Type B pancreatic cell (in vitro differentiated cells): Measurements from ENCODE around the gene PHYHIPL. TPM values are rescaled to one million over a fixed set of nuclear protein-coding genes. Genes with fewer than 3 reads are reported as not detected.

Experiments
- DNase-seq: peaks from one replicate; pipeline ENCODE4 v3.0.0; 2021; ENCODE audit warnings: mixed read lengths; ENCODE audit not compliant: unreplicated experiment; ENCODE audit errors: extremely low spot score
- H3K27ac Mint-ChIP-seq: 2 replicates; pipeline ENCODE4 v1.8.0; 2021; ENCODE audit warnings: mild to moderate bottlenecking, mixed read lengths
- H3K27me3 Mint-ChIP-seq: 2 replicates; pipeline ENCODE4 v1.8.0; 2021; ENCODE audit warnings: mixed read lengths
- H3K36me3 Mint-ChIP-seq: 2 replicates; pipeline ENCODE4 v1.8.0; 2021; ENCODE audit warnings: mixed read lengths
- H3K4me1 Mint-ChIP-seq: one replicate; pipeline ENCODE4 v1.8.0; 2021; ENCODE audit warnings: mixed read lengths; ENCODE audit not compliant: unreplicated experiment
- H3K4me3 Mint-ChIP-seq: 2 replicates; pipeline ENCODE4 v1.8.0; 2021; ENCODE audit warnings: mild to moderate bottlenecking, mixed read lengths
- H3K9me3 Mint-ChIP-seq: 2 replicates; pipeline ENCODE4 v1.8.0; 2021; ENCODE audit warnings: mixed read lengths
- total RNA-seq: library from RNA; stranded (reverse); gene quantifications from 2 replicates; pipeline ENCODE4 v1.2.1, GENCODE V29; 2021; ENCODE audit warnings: low replicate concordance
- TF ChIP-seq, protein P1 (sequence below): fragments of 200-600 bp; sonication (generic); conservative IDR thresholded peaks from 2 replicates; pipeline ENCODE4 v1.5.0; 2021; ENCODE audit warnings: antibody characterized with exemption, mild to moderate bottlenecking

The PHYHIPL gene
- total RNA-seq, 1 donor from 2014 or later = 14.3 TPM

DNA sequence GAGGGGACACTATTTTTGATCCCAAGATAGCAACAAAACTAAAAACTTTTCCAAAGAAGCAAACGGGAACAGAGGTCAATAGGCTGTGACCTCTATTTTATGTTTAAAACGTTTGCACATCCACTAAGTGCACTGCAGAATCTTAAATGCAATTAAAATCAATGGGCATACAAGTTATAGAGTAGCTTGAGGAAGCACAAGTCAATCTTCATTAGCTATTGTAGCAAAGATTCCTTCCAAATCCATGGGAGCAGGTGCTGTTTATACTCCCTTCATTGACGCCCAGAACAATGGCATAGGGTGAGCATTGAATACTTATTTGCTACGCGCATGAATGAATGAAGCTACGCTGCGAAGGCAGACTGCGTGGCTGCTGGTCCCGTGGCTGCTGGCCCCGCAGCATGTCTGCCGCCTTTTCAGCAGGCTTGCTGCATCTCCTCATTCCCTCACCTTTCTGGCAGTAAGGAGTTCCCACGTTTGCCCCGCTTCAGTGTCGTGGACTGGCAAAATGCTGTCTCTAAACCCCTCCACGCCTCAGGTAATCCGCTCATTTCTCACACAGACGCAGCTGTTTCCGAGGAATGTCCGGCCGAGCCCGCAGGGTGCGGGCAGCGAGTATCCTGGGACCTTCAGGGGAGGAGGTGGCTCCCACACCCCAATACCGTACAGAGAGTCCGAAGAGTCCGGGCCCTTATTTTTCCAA lies 754 bp upstream of the PHYHIPL start:
- TF ChIP-seq, protein P1, sequence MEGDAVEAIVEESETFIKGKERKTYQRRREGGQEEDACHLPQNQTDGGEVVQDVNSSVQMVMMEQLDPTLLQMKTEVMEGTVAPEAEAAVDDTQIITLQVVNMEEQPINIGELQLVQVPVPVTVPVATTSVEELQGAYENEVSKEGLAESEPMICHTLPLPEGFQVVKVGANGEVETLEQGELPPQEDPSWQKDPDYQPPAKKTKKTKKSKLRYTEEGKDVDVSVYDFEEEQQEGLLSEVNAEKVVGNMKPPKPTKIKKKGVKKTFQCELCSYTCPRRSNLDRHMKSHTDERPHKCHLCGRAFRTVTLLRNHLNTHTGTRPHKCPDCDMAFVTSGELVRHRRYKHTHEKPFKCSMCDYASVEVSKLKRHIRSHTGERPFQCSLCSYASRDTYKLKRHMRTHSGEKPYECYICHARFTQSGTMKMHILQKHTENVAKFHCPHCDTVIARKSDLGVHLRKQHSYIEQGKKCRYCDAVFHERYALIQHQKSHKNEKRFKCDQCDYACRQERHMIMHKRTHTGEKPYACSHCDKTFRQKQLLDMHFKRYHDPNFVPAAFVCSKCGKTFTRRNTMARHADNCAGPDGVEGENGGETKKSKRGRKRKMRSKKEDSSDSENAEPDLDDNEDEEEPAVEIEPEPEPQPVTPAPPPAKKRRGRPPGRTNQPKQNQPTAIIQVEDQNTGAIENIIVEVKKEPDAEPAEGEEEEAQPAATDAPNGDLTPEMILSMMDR = no peak
- Mint-ChIP-seq H3K36me3 (peaks cover 5% of the 10 kb centered on the region), H3K4me1 (peaks cover 11% of the 10 kb centered on the region), H3K4me3 (peak overlapping the region; percentile 98), H3K9me3 (peaks cover 4% of the 10 kb centered on the region), H3K27me3 (peaks cover 9% of the 10 kb centered on the region), H3K27ac (peak overlapping the region; percentile 95)
- peak; percentile 69 for DNase-seq

DNA sequence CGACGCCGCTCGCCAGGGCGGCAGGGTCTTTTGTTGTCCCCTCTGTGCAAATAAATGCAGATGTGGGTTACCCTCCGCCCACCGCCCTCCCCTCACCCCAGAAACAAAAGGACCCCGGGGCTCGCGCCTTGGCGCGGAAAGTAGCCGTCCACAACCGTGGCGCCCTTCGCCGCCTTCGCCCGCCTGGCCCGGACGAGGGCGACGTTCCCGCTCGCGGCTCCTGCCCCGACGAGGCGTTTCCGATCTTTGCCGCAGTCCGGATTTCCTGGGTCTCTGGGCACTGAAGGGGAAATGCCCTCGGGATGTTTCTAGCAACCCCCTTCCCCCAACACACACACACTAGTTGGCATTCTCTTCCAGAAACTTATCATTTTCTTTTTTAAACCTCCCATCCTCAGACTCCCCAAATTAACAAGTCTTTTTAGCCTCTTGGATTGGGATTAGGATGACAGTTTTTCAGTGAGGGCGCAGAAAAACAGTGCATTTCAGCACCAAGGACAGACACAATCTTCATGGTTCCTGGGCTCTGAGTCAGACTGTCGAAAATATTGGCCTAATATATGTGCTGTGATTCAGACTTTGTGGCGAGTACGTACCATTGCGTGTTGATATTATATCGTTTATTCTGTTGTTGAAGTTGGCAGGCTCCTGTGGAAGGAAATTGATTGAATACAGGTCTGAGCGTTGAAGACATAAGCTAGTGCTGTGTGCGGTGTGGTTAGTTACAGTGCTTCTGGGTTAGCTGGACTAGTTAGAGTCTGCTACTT lies 771 bp downstream of the PHYHIPL start:
- H3K27ac Mint-ChIP-seq = peak overlapping the region; percentile 85
- peaks cover 4% of the 10 kb centered on the region for H3K9me3 Mint-ChIP-seq
- H3K4me1 Mint-ChIP-seq = peaks cover 18% of the 10 kb centered on the region
- DNase-seq = peak; percentile 73
- TF ChIP-seq, protein P1 = peak; percentile 23
- H3K4me3 Mint-ChIP-seq = peak overlapping the region; percentile 98
- peaks cover 9% of the 10 kb centered on the region for H3K27me3 Mint-ChIP-seq
- peaks cover 5% of the 10 kb centered on the region for H3K36me3 Mint-ChIP-seq

- peak overlapping the region; percentile 98 for H3K4me3 Mint-ChIP-seq
- peaks cover 4% of the 10 kb centered on the region for H3K9me3 Mint-ChIP-seq
- peaks cover 5% of the 10 kb centered on the region for H3K36me3 Mint-ChIP-seq
- peaks cover 18% of the 10 kb centered on the region for H3K4me1 Mint-ChIP-seq
- TF ChIP-seq, protein P1 = no peak
- H3K27me3 Mint-ChIP-seq = peaks cover 9% of the 10 kb centered on the region
- DNase-seq = no peak
- peak overlapping the region; percentile 85 for H3K27ac Mint-ChIP-seq
These were observed 1.4 kb downstream of the PHYHIPL start for GRCh38 chr10:59177836-59178235.

- DNase-seq = no peak
- Mint-ChIP-seq H3K27ac (no peak overlapping the region), H3K27me3 (peaks cover 9% of the 10 kb centered on the region), H3K4me1 (peaks cover 18% of the 10 kb centered on the region), H3K9me3 (peaks cover 2% of the 10 kb centered on the region), H3K4me3 (peak overlapping the region; percentile 84), H3K36me3 (peaks cover 3% of the 10 kb centered on the region)
- TF ChIP-seq, protein P1 = no peak
These were observed 2.6 kb downstream of the PHYHIPL start for GRCh38 chr10:59179068-59179467.

DNA sequence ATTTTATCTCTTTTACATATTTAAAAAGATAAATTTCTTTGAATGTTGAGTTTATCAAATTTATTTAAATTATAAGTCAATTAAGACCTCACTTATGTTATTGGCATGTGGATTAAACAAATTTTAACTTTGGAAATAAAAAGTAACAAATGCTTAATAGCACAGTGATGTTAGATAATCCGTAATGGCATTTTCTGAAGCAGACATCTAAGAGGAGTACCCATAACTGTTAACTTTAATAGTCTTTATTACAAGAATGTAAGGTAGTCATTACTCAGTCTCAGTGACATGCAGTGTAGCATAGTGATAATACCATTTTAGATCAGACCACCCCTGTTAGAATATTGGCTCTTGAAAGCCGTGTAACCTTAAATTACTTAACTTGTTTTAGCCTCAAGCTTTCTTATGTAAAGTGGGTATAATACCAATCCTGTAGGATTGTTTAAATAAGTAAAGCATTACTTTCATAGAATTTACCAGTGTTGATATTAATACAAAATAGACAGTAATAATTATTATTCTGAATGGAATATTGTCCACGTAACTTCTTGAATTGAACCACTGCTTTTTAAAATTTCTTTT lies 4.3 kb downstream of the PHYHIPL start:
- Mint-ChIP-seq H3K27me3 (peaks cover 7% of the 10 kb centered on the region), H3K4me1 (peaks cover 18% of the 10 kb centered on the region)

More for the DNA sequence above, 4.3 kb downstream of the PHYHIPL start:
- no peak overlapping the region for H3K27ac Mint-ChIP-seq
- DNase-seq = no peak
- TF ChIP-seq, protein P1 = no peak
- H3K36me3 Mint-ChIP-seq = peaks cover 5% of the 10 kb centered on the region
- H3K4me3 Mint-ChIP-seq = peak overlapping the region; percentile 74
- no peaks in the 10 kb centered on the region for H3K9me3 Mint-ChIP-seq
